ENCODE data around the gene ECHDC3. TPM values are rescaled to one million over a fixed set of nuclear protein-coding genes. Genes with fewer than 3 reads are reported as not detected.

ECHDC3 gene
- total and polyA plus RNA-seq, 7 donors = 4.8 to 21.8 (median 13.8) TPM

DNA sequence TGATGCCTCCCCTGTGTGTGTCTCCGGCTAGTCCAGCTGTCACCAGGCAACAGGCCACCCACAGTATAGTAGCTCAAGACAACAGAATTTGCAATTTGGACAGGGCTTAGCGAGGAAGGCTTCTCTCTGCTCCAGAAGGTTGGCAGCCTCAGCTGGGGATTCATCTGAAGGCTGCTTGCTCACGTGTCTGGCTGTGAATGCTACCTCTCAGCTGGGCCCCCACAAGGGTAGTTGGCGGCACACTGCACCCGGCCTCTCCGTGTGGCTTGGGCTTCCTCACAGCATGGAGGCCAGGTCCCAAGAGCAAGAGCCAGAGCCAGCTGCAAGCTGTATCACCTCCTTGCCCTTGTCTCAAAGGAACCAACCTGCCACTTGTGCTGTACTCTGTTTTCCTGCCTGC lies 19.2 kb downstream of the ECHDC3 start:
- H3K36me3 ChIP-seq = peaks cover 0 to 21% (median 0%) of the 10 kb centered on the region in 4 donors
- 96 to 98% methylated on average over 6 of the region's 6 CpGs for WGBS, 2 donors
- DNase-seq = no peak
- intact Hi-C loops (cut with DNase I) = no loop called here
- H3K9me3 ChIP-seq = no peaks in the 10 kb centered on the region
- H3K4me3 ChIP-seq = no peak overlapping the region
- no peak overlapping the region for H3K27ac ChIP-seq
- H3K27me3 ChIP-seq = no peaks in the 10 kb centered on the region
- TF ChIP-seq POLR2AphosphoS5 (IDR thresholded peaks at IDR 0.05) (no peak), EP300 (IDR thresholded peaks at IDR 0.05) (no peak), POLR2A (IDR thresholded peaks at IDR 0.05) (no peak)
- TF ChIP-seq, protein P1, sequence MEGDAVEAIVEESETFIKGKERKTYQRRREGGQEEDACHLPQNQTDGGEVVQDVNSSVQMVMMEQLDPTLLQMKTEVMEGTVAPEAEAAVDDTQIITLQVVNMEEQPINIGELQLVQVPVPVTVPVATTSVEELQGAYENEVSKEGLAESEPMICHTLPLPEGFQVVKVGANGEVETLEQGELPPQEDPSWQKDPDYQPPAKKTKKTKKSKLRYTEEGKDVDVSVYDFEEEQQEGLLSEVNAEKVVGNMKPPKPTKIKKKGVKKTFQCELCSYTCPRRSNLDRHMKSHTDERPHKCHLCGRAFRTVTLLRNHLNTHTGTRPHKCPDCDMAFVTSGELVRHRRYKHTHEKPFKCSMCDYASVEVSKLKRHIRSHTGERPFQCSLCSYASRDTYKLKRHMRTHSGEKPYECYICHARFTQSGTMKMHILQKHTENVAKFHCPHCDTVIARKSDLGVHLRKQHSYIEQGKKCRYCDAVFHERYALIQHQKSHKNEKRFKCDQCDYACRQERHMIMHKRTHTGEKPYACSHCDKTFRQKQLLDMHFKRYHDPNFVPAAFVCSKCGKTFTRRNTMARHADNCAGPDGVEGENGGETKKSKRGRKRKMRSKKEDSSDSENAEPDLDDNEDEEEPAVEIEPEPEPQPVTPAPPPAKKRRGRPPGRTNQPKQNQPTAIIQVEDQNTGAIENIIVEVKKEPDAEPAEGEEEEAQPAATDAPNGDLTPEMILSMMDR (IDR thresholded peaks at IDR 0.05) = no peak
- H3K4me1 ChIP-seq = peaks cover 0 to 15% (median 0%) of the 10 kb centered on the region in 4 donors

DNA sequence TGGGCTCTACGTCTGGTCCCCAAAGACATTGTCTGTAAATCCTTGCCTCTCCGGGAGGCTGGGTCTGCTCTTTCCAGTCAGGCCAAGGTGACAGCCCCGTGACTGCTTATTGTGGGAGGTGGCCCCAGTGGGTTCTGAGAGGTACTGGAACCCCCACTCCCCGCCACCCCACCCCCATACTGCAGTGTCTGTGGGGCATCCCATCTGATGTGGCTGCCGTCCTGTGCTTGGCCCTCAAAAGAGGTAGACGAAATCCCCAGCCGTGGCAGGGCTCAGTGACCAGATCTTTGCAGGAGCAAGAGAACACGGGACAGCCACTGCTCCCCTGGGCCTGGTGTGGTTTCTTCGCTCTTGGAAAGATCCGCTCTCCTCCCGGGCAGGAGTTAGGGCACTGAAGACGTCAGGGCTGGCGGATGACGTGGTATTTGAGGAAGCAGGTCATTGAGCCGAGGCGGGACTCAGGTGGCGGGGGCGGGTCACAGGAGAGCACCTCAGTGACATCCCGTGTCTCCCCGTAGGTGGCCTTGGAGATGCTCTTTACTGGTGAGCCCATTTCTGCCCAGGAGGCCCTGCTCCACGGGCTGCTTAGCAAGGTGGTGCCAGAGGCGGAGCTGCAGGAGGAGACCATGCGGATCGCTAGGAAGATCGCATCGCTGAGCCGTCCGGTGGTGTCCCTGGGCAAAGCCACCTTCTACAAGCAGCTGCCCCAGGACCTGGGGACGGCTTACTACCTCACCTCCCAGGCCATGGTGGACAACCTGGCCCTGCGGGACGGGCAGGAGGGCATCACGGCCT lies 20.7 kb downstream of the ECHDC3 start:
- 93 to 96% methylated on average over 32 of the region's 32 CpGs for WGBS, 2 donors
- peaks cover 0 to 4% (median 0%) of the 10 kb centered on the region in 4 donors for H3K4me1 ChIP-seq
- DNase-seq = no peak
- TF ChIP-seq POLR2A (IDR thresholded peaks at IDR 0.05) (no peak), EP300 (IDR thresholded peaks at IDR 0.05) (no peak), POLR2AphosphoS5 (IDR thresholded peaks at IDR 0.05) (no peak)
- TF ChIP-seq, protein P1 (IDR thresholded peaks at IDR 0.05) = no peak
- H3K27me3 ChIP-seq = no peaks in the 10 kb centered on the region
- H3K4me3 ChIP-seq = no peak overlapping the region
- H3K27ac ChIP-seq = no peak overlapping the region
- H3K9me3 ChIP-seq = no peaks in the 10 kb centered on the region
- intact Hi-C loops (cut with DNase I) = no loop called here
- H3K36me3 ChIP-seq = peaks cover 0 to 21% (median 0%) of the 10 kb centered on the region in 4 donors

DNA sequence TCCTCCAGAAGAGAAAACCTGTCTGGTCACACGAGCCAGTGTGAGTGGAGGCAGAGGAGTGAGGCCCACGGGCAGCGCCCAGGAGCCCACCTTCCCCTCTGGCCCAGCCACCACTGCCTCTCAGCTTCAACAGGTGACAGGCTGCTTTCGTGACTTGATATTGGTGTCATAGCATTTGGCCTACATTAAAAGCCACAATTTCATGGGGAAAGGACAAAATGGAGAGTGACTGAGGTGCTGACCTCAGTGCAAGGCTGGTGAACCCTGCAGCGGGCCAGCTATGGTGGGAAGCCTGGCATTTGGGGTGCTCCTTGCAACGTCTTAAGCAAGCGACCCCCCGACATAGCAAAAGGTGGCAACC lies 21.3 kb downstream of the ECHDC3 start:
- DNase-seq = no peak
- intact Hi-C loops (cut with DNase I) = no loop called here

DNA sequence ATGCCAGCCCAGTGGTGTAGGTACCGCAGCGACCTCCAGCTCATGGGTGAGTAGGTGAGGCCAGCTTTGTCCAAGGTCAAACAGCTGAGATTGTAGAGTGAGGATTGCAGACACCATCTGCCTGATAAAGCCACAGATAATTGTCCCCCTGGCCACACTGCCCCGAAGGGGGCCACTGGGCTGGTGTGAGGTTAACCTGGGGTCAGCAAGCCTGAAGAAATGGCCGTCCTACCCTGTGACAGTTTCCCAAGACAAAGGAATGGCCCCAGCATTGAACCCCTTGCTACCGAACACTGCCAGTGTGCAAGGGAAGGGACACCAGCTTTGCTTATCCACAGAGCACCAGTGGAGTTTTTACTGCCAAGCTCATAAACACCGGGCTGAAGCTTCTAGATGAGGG lies 23.0 kb downstream of the ECHDC3 start:
- TF ChIP-seq POLR2AphosphoS5 (IDR thresholded peaks at IDR 0.05) (no peak), POLR2A (IDR thresholded peaks at IDR 0.05) (no peak), EP300 (IDR thresholded peaks at IDR 0.05) (no peak)
- TF ChIP-seq, protein P1 (IDR thresholded peaks at IDR 0.05) = no peak
- H3K4me3 ChIP-seq = no peak overlapping the region
- 77 to 82% methylated on average over 6 of the region's 6 CpGs for WGBS, 2 donors
- no peaks in the 10 kb centered on the region for H3K9me3 ChIP-seq
- intact Hi-C loops (cut with DNase I) = no loop called here
- no peak overlapping the region for H3K27ac ChIP-seq
- no peaks in the 10 kb centered on the region for H3K4me1 ChIP-seq
- no peaks in the 10 kb centered on the region for H3K27me3 ChIP-seq
- peaks cover 0 to 19% (median 0%) of the 10 kb centered on the region in 4 donors for H3K36me3 ChIP-seq
- no peak for DNase-seq

More for the DNA sequence above, 21.3 kb downstream of the ECHDC3 start:
- Histone ChIP-seq H3K36me3 (peaks cover 0 to 21% (median 0%) of the 10 kb centered on the region in 4 donors), H3K4me1 (no peaks in the 10 kb centered on the region), H3K27ac (no peak overlapping the region), H3K27me3 (no peaks in the 10 kb centered on the region), H3K4me3 (no peak overlapping the region), H3K9me3 (no peaks in the 10 kb centered on the region)
- 80 to 81% methylated on average over 8 of the region's 8 CpGs for WGBS, 2 donors
- TF ChIP-seq EP300 (IDR thresholded peaks at IDR 0.05) = no peak
- TF ChIP-seq, protein P1 (IDR thresholded peaks at IDR 0.05) = no peak
- TF ChIP-seq POLR2AphosphoS5 (IDR thresholded peaks at IDR 0.05) = no peak
- no peak for TF ChIP-seq POLR2A (IDR thresholded peaks at IDR 0.05)
